HEK293T (cell line): Measurements from ENCODE around the gene NECTIN3.

Experiments
- CTCF ChIA-PET: fragments of 350-600 bp; formaldehyde crosslinking; extraction: SDS; loops from one replicate; lab custom pipeline; 2021; ENCODE audit warnings: antibody characterized with exemption, inconsistent platforms; lab: Yijun Ruan, JAX
- POLR2A ChIA-PET: fragments of 350-600 bp; formaldehyde crosslinking; extraction: SDS; loops from one replicate; lab custom pipeline; 2020; ENCODE audit warnings: antibody characterized with exemption, inconsistent platforms; lab: Yijun Ruan, JAX
- DNase-seq: peaks from one replicate; pipeline ENCODE4 v3.0.0; 2012; ENCODE audit warnings: mixed read lengths; ENCODE audit errors: extremely low spot score
- ARNT ChIP-seq: fragments of 450-650 bp; IDR thresholded peaks from 2 replicates; pipeline ENCODE4 v1.6.1; 2017; ENCODE audit warnings: mild to moderate bottlenecking
- BHLHE40 ChIP-seq: fragments of 450-650 bp; IDR thresholded peaks from 2 replicates; pipeline ENCODE4 v1.6.1; 2016; ENCODE audit warnings: mild to moderate bottlenecking, moderate library complexity, borderline replicate concordance
- CTBP1 ChIP-seq: fragments of 450-650 bp; IDR thresholded peaks from 2 replicates; pipeline ENCODE4 v1.6.1; 2016; ENCODE audit warnings: borderline replicate concordance
- ELF4 ChIP-seq: fragments of 450-650 bp; IDR thresholded peaks from 2 replicates; pipeline ENCODE4 v1.6.1; 2017; ENCODE audit warnings: antibody characterized with exemption
- FOXA1 ChIP-seq: fragments of 450-650 bp; IDR thresholded peaks from 2 replicates; pipeline ENCODE4 v1.6.1; 2016; ENCODE audit warnings: mild to moderate bottlenecking
- FOXK2 ChIP-seq: fragments of 450-650 bp; IDR thresholded peaks from 2 replicates; pipeline ENCODE4 v1.6.1; 2016; ENCODE audit warnings: mild to moderate bottlenecking
- FOXM1 ChIP-seq: fragments of 450-650 bp; IDR thresholded peaks from 2 replicates; pipeline ENCODE4 v1.6.1; 2017; ENCODE audit warnings: mild to moderate bottlenecking, borderline replicate concordance
- HDGF ChIP-seq: fragments of 450-650 bp; IDR thresholded peaks from 2 replicates; pipeline ENCODE4 v1.6.1; 2017; ENCODE audit warnings: antibody characterized with exemption, borderline replicate concordance
- L3MBTL2 ChIP-seq: fragments of 450-650 bp; conservative IDR thresholded peaks from 2 replicates; pipeline ENCODE4 v1.6.1; 2016; ENCODE audit warnings: mild to moderate bottlenecking
- LEF1 ChIP-seq: fragments of 450-650 bp; IDR thresholded peaks from 2 replicates; pipeline ENCODE4 v1.6.1; 2017; ENCODE audit warnings: mild to moderate bottlenecking, borderline replicate concordance
- NFRKB ChIP-seq: fragments of 450-650 bp; IDR thresholded peaks from 2 replicates; pipeline ENCODE4 v1.6.1; 2016; ENCODE audit warnings: mild to moderate bottlenecking, moderate library complexity
- SP1 ChIP-seq: fragments of 450-650 bp; IDR thresholded peaks from 2 replicates; pipeline ENCODE4 v1.6.1; 2017
- SUZ12 ChIP-seq: fragments of 450-650 bp; IDR thresholded peaks from 2 replicates; pipeline ENCODE4 v1.6.1; 2016; ENCODE audit warnings: mild to moderate bottlenecking
- TARDBP ChIP-seq: fragments of 450-650 bp; IDR thresholded peaks from 2 replicates; pipeline ENCODE4 v1.6.1; 2016
- ZNF384 ChIP-seq: fragments of 450-650 bp; IDR thresholded peaks from 2 replicates; pipeline ENCODE4 v1.6.1; 2016
- TF ChIP-seq, protein P1 (sequence below): fragments of 450-650 bp; IDR thresholded peaks from 2 replicates; pipeline ENCODE4 v1.6.1; 2016

Gene NECTIN3, protein sequence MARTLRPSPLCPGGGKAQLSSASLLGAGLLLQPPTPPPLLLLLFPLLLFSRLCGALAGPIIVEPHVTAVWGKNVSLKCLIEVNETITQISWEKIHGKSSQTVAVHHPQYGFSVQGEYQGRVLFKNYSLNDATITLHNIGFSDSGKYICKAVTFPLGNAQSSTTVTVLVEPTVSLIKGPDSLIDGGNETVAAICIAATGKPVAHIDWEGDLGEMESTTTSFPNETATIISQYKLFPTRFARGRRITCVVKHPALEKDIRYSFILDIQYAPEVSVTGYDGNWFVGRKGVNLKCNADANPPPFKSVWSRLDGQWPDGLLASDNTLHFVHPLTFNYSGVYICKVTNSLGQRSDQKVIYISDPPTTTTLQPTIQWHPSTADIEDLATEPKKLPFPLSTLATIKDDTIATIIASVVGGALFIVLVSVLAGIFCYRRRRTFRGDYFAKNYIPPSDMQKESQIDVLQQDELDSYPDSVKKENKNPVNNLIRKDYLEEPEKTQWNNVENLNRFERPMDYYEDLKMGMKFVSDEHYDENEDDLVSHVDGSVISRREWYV

DNA sequence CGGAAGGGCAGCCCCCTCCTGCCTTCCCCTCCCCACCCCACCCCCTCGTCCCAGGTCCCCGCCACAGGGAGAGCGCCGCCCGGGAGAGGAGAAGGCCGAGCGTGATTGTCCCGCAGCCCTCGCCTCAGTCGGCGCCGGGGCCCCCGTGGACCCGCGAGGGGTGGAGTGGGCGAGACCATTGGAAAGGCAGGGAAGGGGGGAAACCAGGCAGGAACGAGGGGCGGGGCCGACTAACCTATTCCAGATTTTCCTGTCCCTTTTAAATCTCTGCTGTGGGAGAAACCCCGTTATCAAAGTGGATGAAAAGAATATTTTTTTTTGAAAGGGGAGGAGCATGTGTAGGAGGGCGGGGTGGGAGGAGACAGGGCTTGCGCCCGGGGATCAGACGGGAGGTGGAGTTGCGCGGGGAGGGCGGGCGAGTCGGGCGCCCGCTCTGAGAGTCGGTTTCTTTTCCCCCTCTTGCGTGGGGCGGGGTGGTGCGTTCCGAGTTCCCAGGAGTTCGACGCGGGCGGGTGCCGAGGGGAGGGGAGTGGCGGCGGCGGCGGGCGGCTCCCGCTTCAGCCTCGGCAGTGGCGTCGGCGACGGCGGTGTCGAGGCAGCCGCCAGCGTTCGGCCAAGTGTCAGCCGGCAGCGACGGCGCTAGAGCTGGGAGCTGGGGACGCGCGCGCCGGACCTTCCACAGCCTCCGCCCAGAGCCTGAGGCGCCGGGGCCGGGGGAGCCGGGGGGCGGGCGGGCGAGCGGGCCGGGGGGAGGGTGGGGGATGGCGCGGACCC, at the start of gene NECTIN3:
NECTIN3 (plus strand) TSS at position 560 of the 774 bp plus-strand sequence; CDS start at position 762, 202 bp downstream.
- POLR2A ChIA-PET: no interaction called here
- DNase-seq: peak; percentile 83
- CTCF ChIA-PET: no interaction called here
- TF ChIP-seq ZNF384 (peak; percentile 94), FOXM1 (peak; percentile 78; the same call in 1 of the 2 replicates), L3MBTL2 (peak; percentile 24), BHLHE40 (peak; percentile 69; the same call in 1 of the 2 replicates), CTBP1 (no peak)

DNA sequence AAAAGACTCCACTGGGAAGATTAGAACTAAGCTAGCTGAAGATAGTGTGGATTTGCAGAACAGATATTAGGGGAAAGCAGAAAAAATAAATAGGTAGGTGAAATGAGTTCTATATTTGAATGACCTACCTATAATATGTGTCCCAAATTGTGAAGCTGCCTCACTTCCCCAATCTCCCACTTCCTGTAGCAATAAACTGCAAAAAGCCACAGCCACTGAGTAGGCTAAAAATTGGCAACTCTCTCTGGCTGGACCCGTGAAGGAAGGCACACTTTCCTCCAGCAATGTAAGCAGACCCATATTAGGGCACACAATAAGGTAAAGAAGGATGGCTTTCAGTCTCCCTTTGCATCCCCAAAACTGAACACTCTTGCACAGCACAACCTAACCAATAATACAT, 43.7 kb upstream of the NECTIN3 start:
- no peak for TF ChIP-seq HDGF
- no peak for TF ChIP-seq ZNF384
- TF ChIP-seq LEF1: no peak
- TF ChIP-seq NFRKB: no peak
- no peak for TF ChIP-seq FOXM1
- no peak for TF ChIP-seq TARDBP
- TF ChIP-seq SUZ12: no peak
- TF ChIP-seq SP1: no peak
- no peak for TF ChIP-seq ELF4
- TF ChIP-seq CTBP1: no peak
- no peak for TF ChIP-seq ARNT
- TF ChIP-seq FOXK2: no peak
- TF ChIP-seq BHLHE40: no peak
- TF ChIP-seq, protein P1, sequence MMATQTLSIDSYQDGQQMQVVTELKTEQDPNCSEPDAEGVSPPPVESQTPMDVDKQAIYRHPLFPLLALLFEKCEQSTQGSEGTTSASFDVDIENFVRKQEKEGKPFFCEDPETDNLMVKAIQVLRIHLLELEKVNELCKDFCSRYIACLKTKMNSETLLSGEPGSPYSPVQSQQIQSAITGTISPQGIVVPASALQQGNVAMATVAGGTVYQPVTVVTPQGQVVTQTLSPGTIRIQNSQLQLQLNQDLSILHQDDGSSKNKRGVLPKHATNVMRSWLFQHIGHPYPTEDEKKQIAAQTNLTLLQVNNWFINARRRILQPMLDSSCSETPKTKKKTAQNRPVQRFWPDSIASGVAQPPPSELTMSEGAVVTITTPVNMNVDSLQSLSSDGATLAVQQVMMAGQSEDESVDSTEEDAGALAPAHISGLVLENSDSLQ: no peak
- no peak for DNase-seq
- ChIA-PET POLR2A (no interaction called here), CTCF (no interaction called here)

DNA sequence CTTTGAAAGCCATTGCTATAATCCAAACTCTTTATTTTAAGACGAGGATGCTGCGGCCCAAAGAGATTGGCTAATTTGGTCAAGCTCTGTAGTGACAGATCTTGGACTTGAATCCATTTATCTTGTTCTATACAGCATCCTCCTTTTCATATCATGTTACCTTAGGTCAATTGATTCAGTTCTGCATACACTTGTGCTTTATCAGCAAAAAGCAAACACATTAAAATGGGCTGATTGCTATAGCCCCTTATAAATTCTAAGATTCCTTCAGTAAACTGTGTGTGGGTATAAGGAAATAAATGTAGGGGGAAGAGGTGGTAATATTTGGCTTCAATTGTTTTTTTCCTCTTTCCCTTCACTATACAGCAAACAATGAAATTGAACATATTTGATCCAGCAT, 40.1 kb upstream of the NECTIN3 start:
- ChIA-PET POLR2A (no interaction called here), CTCF (no interaction called here)
- TF ChIP-seq SP1: no peak
- no peak for TF ChIP-seq SUZ12
- no peak for DNase-seq

DNA sequence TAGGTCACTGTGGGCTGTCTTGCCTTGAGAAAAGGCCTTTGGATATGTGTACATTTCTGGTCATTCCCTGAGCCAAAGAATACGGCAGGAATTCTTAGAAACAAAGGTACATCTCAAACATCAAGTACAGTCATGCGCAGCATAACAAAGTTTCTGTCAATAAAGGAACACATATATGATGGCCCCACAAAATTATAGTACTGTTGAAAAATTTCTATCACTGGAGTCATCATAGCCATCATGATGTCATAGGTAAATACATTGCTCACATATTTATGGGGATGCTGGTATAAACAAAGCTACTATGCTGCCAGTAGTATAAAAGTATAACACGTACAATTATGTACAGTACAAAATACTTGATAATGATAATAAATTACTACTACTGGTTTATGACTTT, 38.9 kb upstream of the NECTIN3 start:
- no peak for DNase-seq
- POLR2A ChIA-PET: no interaction called here
- no peak for TF ChIP-seq SUZ12
- CTCF ChIA-PET: interaction anchor here (0.6 to 0.7 kb wide), 2 partner anchors 26 to 38 kb away, joined by 4 to 6 read pairs; no protein-coding TSS in a partner anchor

DNA sequence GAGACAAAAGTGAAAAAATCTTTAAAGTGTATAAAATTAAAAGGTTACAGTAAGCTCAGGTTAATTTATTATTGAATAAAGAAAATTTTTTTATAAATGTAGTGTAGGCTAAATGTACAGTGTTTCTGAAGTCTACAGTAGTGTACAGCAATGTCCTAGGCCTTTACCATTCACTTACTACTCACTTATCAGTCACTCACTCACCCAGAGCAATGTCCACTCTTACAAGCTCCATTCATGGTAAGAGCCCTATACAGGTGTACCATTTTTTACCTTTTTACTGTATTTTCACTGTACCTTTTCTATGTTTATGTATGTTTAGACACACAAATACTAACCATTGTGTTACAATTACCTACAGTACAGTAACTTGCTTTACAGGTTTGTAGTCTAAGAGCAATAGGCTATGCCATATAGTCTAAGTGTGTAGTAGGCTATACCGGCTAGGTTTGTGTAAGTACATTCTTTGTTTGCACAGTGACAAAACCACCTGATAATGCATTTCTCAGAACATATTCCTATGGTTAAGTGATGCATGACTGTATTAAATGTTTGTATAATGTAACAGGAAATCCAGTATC, 38.1 kb upstream of the NECTIN3 start:
- ChIA-PET CTCF (interaction anchor here (0.6 to 0.7 kb wide), 2 partner anchors 24 to 37 kb away, joined by 4 to 5 read pairs; no protein-coding TSS in a partner anchor), POLR2A (no interaction called here)
- TF ChIP-seq ARNT (no peak), L3MBTL2 (no peak), FOXK2 (no peak), HDGF (no peak), FOXM1 (no peak), CTBP1 (no peak), SUZ12 (no peak), BHLHE40 (no peak), ELF4 (no peak)
- TF ChIP-seq, protein P1: no peak
- no peak for DNase-seq

DNA sequence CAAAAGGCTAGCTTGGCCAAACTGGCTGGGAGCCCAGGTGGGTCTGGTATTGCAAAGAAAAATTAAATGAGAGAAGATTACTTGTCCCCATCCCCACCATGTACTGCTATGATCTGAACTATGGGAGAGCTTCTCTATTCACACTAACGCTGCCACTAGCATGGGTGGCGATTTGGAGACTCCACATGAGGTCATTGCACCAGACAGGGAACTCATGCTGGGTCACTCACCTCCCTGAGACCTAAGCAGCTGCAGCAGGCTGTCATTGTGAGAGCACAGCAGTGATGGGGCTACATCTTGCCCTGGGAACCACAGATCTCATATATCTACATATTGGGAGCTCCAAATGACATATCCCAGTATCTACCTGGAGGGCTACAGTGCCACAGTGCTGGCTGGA, 36.3 kb upstream of the NECTIN3 start:
- ChIA-PET POLR2A (no interaction called here), CTCF (no interaction called here)
- DNase-seq: no peak
- TF ChIP-seq FOXM1 (no peak), HDGF (no peak), CTBP1 (no peak), ZNF384 (no peak), SP1 (no peak), BHLHE40 (no peak), ELF4 (no peak), TARDBP (no peak), L3MBTL2 (no peak), SUZ12 (no peak), ARNT (no peak), FOXA1 (no peak), NFRKB (no peak), LEF1 (no peak)
- TF ChIP-seq, protein P1: no peak
